Neural progenitor cell (in vitro differentiated cells): Measurements from ENCODE around the gene CGB2. TPM values are rescaled to one million over a fixed set of nuclear protein-coding genes. Genes with fewer than 3 reads are reported as not detected.
"Not testable (repeated sequence)": the region's sequence is repeated elsewhere in the genome, so short reads cannot be mapped to it uniquely, and the experiment has no call there.

Source experiments
- DNase-seq: peaks from one replicate; pipeline ENCODE4 v3.0.0-alpha.2; 2016; ENCODE audit warnings: low spot score
- H2AFZ ChIP-seq: fragments of 200-600 bp; sonication (generic); replicated peaks from 2 replicates; pipeline ENCODE4 v1.6.1; 2016; ENCODE audit warnings: antibody characterized with exemption
- H3F3A ChIP-seq: fragments of 200-600 bp; sonication (generic); 2 replicates; pipeline ENCODE4 v1.6.1; 2016; ENCODE audit warnings: antibody characterized with exemption, low read depth
- H3K27ac ChIP-seq: fragments of 200-600 bp; sonication (generic); 2 replicates; pipeline ENCODE4 v1.5.1; 2016; ENCODE audit warnings: mild to moderate bottlenecking
- H3K27me3 ChIP-seq: fragments of 200-600 bp; sonication (generic); 2 replicates; pipeline ENCODE4 v1.6.1; 2016; ENCODE audit warnings: mild to moderate bottlenecking, moderate library complexity
- H3K36me3 ChIP-seq: fragments of 200-600 bp; sonication (generic); 2 replicates; pipeline ENCODE4 v1.5.1; 2016
- H3K4me1 ChIP-seq: fragments of 200-600 bp; sonication (generic); 2 replicates; pipeline ENCODE4 v1.6.1; 2016; ENCODE audit warnings: mixed run types
- H3K4me2 ChIP-seq: fragments of 200-600 bp; sonication (generic); 2 replicates; pipeline ENCODE4 v1.6.1; 2016
- H3K4me3 ChIP-seq: fragments of 200-600 bp; sonication (generic); 2 replicates; pipeline ENCODE4 v1.5.1; 2016
- H3K79me2 ChIP-seq: fragments of 200-600 bp; sonication (generic); 2 replicates; pipeline ENCODE4 v1.6.1; 2016; ENCODE audit warnings: low read depth
- H3K9ac ChIP-seq: fragments of 200-600 bp; sonication (generic); 2 replicates; pipeline ENCODE4 v1.6.1; 2016
- H3K9me3 ChIP-seq: fragments of 200-600 bp; sonication (generic); 2 replicates; pipeline ENCODE4 v1.5.1; 2016; ENCODE audit warnings: low read depth
- H4K20me1 ChIP-seq: fragments of 200-600 bp; sonication (generic); 2 replicates; pipeline ENCODE4 v1.6.1; 2016; ENCODE audit warnings: low read depth
- H3K27ac Mint-ChIP-seq: 3 replicates; pipeline ENCODE4 v1.8.0; 2021; ENCODE audit warnings: mixed read lengths
- H3K27me3 Mint-ChIP-seq: 2 replicates; pipeline ENCODE4 v1.8.0; 2022; ENCODE audit warnings: low read depth, mild to moderate bottlenecking, inconsistent platforms, moderate library complexity, mixed read lengths; ENCODE audit not compliant: insufficient read depth
- H3K36me3 Mint-ChIP-seq: 3 replicates; pipeline ENCODE4 v1.8.0; 2021; ENCODE audit warnings: mixed read lengths
- H3K4me1 Mint-ChIP-seq: 3 replicates; pipeline ENCODE4 v1.8.0; 2021; ENCODE audit warnings: mixed read lengths
- H3K4me3 Mint-ChIP-seq: 3 replicates; pipeline ENCODE4 v1.8.0; 2021; ENCODE audit warnings: mild to moderate bottlenecking, moderate library complexity, mixed read lengths
- H3K9me3 Mint-ChIP-seq: 3 replicates; pipeline ENCODE4 v1.8.0; 2020; ENCODE audit warnings: mixed read lengths
- CTCF ChIP-seq: fragments of 200-600 bp; sonication (generic); IDR thresholded peaks from 2 replicates; pipeline ENCODE4 v1.5.1; 2017; ENCODE audit warnings: antibody characterized with exemption, mild to moderate bottlenecking
- EZH2 ChIP-seq: fragments of 200-600 bp; sonication (generic); IDR thresholded peaks from 2 replicates; pipeline ENCODE4 v1.6.1; 2017; ENCODE audit warnings: antibody characterized with exemption, mild to moderate bottlenecking, moderate library complexity
- EZH2phosphoT487 ChIP-seq: fragments of 200-600 bp; sonication (generic); IDR thresholded peaks from 2 replicates; pipeline ENCODE4 v1.6.1; 2017; ENCODE audit warnings: antibody characterized with exemption
- total RNA-seq: library from RNA; depleted of rRNA; stranded (reverse); fragments of >200 nt; gene quantifications from 2 replicates; pipeline ENCODE4 v1.2.3, GENCODE V29; 2015; ENCODE audit warnings: low replicate concordance

Gene CGB2
- total RNA-seq = 1.0 TPM in 1 of 2 replicates, not detected in the other

- H3K9me3 Mint-ChIP-seq, H3K4me1 Mint-ChIP-seq, H3K36me3 Mint-ChIP-seq, H4K20me1 ChIP-seq, H3K4me2 ChIP-seq, H3K4me3 Mint-ChIP-seq, H3K27ac ChIP-seq, H3K27me3 ChIP-seq, H3K4me3 ChIP-seq, H3K9ac ChIP-seq, H3K4me1 ChIP-seq, H3K27me3 Mint-ChIP-seq, H3K79me2 ChIP-seq, H3K36me3 ChIP-seq, H3K9me3 ChIP-seq, H3F3A ChIP-seq, H3K27ac Mint-ChIP-seq, H2AFZ ChIP-seq: not testable (repeated sequence)
- peak; percentile 50 for DNase-seq
- peak; percentile 54 for TF ChIP-seq CTCF
Measured at GRCh38 chr19:49031642-49032301, at the start of gene CGB2. CGB2 (plus strand) TSS chr19:49031890; CDS start chr19:49032096, 206 bp downstream.

- H3K79me2 ChIP-seq = no peaks in the 10 kb centered on the region
- H3K4me1 ChIP-seq = no peaks in the 10 kb centered on the region
- H3K9me3 ChIP-seq = no peaks in the 10 kb centered on the region
- H3K4me2 ChIP-seq = no peak overlapping the region
- TF ChIP-seq CTCF (no peak), EZH2 (no peak), EZH2phosphoT487 (no peak)
- no peaks in the 10 kb centered on the region for H3F3A ChIP-seq
- Mint-ChIP-seq H3K4me1 (peaks cover under 1% of the 10 kb centered on the region), H3K27ac (no peak overlapping the region), H3K9me3 (no peaks in the 10 kb centered on the region), H3K4me3 (peak overlapping the region; percentile 72), H3K27me3 (peaks cover 4% of the 10 kb centered on the region), H3K36me3 (peaks cover 20% of the 10 kb centered on the region)
- H2AFZ ChIP-seq = no peak overlapping the region
- no peak overlapping the region for H3K27ac ChIP-seq
- DNase-seq = peak; percentile 63
- H3K36me3 ChIP-seq = no peaks in the 10 kb centered on the region
- no peaks in the 10 kb centered on the region for H3K27me3 ChIP-seq
- H3K9ac ChIP-seq = no peak overlapping the region
- H4K20me1 ChIP-seq = no peaks in the 10 kb centered on the region
- no peak overlapping the region for H3K4me3 ChIP-seq
Measured at GRCh38 chr19:48982280-48982679, 49.4 kb upstream of the CGB2 start.

GRCh38 chr19:48985711-48986110 is 46.0 kb upstream of the CGB2 start:
- H3K4me2 ChIP-seq = no peak overlapping the region
- no peak overlapping the region for H3K9ac ChIP-seq
- H3K27ac Mint-ChIP-seq = no peak overlapping the region
- H3K9me3 ChIP-seq = no peaks in the 10 kb centered on the region
- H3K79me2 ChIP-seq = peaks cover 7% of the 10 kb centered on the region
- H3F3A ChIP-seq = no peaks in the 10 kb centered on the region
- peaks cover 9% of the 10 kb centered on the region for H3K4me1 Mint-ChIP-seq
- no peak overlapping the region for H3K4me3 Mint-ChIP-seq
- no peaks in the 10 kb centered on the region for H3K4me1 ChIP-seq
- no peak for TF ChIP-seq CTCF
- TF ChIP-seq EZH2 = no peak
- TF ChIP-seq EZH2phosphoT487 = no peak
- no peaks in the 10 kb centered on the region for H3K9me3 Mint-ChIP-seq
- H3K27me3 Mint-ChIP-seq = peaks cover 2% of the 10 kb centered on the region
- no peak overlapping the region for H2AFZ ChIP-seq
- no peak overlapping the region for H3K27ac ChIP-seq
- no peaks in the 10 kb centered on the region for H3K27me3 ChIP-seq
- peaks cover 5% of the 10 kb centered on the region for H4K20me1 ChIP-seq
- no peak overlapping the region for H3K4me3 ChIP-seq
- DNase-seq = no peak
- no peaks in the 10 kb centered on the region for H3K36me3 ChIP-seq
- H3K36me3 Mint-ChIP-seq = peaks cover 24% of the 10 kb centered on the region
